ENCODE results near the gene PXMP2.

DNA sequence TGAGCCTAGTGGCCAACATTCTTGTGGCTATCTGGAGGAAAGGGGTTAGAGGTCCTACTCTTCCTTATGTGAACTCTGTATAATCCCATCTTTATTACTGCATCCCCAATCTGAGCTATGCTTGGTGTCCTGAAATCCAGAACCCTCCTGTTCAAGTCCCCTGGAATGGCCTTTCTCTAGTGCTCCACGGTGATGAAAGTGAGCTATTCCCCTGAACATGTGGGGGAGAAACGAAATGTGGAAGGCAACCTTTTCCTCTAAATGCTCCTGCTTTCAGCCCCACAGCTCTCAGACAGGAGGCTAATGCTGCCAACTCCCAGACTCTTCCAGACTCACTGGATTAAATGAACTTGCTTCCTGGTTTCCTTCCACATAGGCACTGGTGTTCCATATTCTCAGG is 20.8 kb downstream of the PXMP2 start:
- TF ChIP-seq CTCF (IDR thresholded peaks at IDR 0.05; ENCODE audit: insufficient read depth, low read depth, low read length) (no peak), EZH2 (IDR thresholded peaks at IDR 0.05; ENCODE audit: insufficient read depth, low read length) (no peak)

Data from astrocyte (in vitro differentiated cells and primary cell).